ENCODE measurements around the gene GRM4. TPM values are rescaled to one million over a fixed set of nuclear protein-coding genes. Genes with fewer than 3 reads are reported as not detected.

Gene GRM4
- total RNA-seq, 4 donors from 2014 or later, result not detected

GRCh38 chr6:34061348-34061747 lies 84.5 kb downstream of the GRM4 start:
- Histone ChIP-seq H3K9me3 (no peaks in the 10 kb centered on the region), H3K4me3 (no peak overlapping the region), H3K4me1 (no peaks in the 10 kb centered on the region), H3K27ac (no peak overlapping the region), H3K27me3 (no peaks in the 10 kb centered on the region), H3K36me3 (no peaks in the 10 kb centered on the region)
- TF ChIP-seq CTCF (IDR thresholded peaks at IDR 0.05), result no peak
- no peak for TF ChIP-seq POLR2A (IDR thresholded peaks at IDR 0.05)
- DNase-seq, result no peak

- H3K9me3 ChIP-seq, result no peaks in the 10 kb centered on the region
- no peaks in the 10 kb centered on the region for H3K27me3 ChIP-seq
- no peak overlapping the region for H3K27ac ChIP-seq
- no peaks in the 10 kb centered on the region for H3K36me3 ChIP-seq
- H3K4me3 ChIP-seq, result no peak overlapping the region
- DNase-seq, result no peak
- H3K4me1 ChIP-seq, result no peaks in the 10 kb centered on the region
- TF ChIP-seq POLR2A (IDR thresholded peaks at IDR 0.05), result no peak
- TF ChIP-seq CTCF (IDR thresholded peaks at IDR 0.05), result no peak
Measured at GRCh38 chr6:34059914-34060313, 86.0 kb downstream of the GRM4 start.

- Histone ChIP-seq H3K4me1 (no peaks in the 10 kb centered on the region), H3K9me3 (no peaks in the 10 kb centered on the region), H3K27me3 (no peaks in the 10 kb centered on the region), H3K27ac (no peak overlapping the region), H3K36me3 (no peaks in the 10 kb centered on the region), H3K4me3 (no peak overlapping the region)
- TF ChIP-seq POLR2A (IDR thresholded peaks at IDR 0.05) (no peak), CTCF (IDR thresholded peaks at IDR 0.05) (no peak)
- no peak for DNase-seq
Measured at GRCh38 chr6:34059136-34059731, 86.7 kb downstream of the GRM4 start.

GRCh38 chr6:34057790-34058189 lies 88.1 kb downstream of the GRM4 start:
- Histone ChIP-seq H3K36me3 (no peaks in the 10 kb centered on the region), H3K9me3 (no peaks in the 10 kb centered on the region), H3K27ac (no peak overlapping the region), H3K4me1 (no peaks in the 10 kb centered on the region), H3K27me3 (no peaks in the 10 kb centered on the region), H3K4me3 (no peak overlapping the region)
- TF ChIP-seq CTCF (IDR thresholded peaks at IDR 0.05) (no peak), POLR2A (IDR thresholded peaks at IDR 0.05) (no peak)
- DNase-seq, result no peak

- no peak overlapping the region for H3K4me3 ChIP-seq
- H3K9me3 ChIP-seq, result no peaks in the 10 kb centered on the region
- H3K27me3 ChIP-seq, result no peaks in the 10 kb centered on the region
- no peaks in the 10 kb centered on the region for H3K36me3 ChIP-seq
- no peak overlapping the region for H3K27ac ChIP-seq
- H3K4me1 ChIP-seq, result no peaks in the 10 kb centered on the region
- no peak for DNase-seq
- TF ChIP-seq POLR2A (IDR thresholded peaks at IDR 0.05) (no peak), CTCF (IDR thresholded peaks at IDR 0.05) (no peak)
Measured at GRCh38 chr6:34057191-34057590, 88.7 kb downstream of the GRM4 start.

Measured in Peyer's patch (tissue), 4 donors.